Measurements from ENCODE around the gene NFYB.

Gene NFYB

GRCh38 chr12:104133866-104134265 is 4.1 kb downstream of the NFYB start:
- DNase-seq = no peak
- Histone ChIP-seq H3K36me3 (replicated peaks) (peaks cover 10% of the 10 kb centered on the region), H3K27me3 (replicated peaks) (no peaks in the 10 kb centered on the region), H3K4me3 (ENCODE audit: low read depth, low read length) (no peak overlapping the region), H3K27ac (no peak overlapping the region)
- no peak for TF ChIP-seq CTCF (IDR thresholded peaks at IDR 0.05; ENCODE audit: low read depth, low read length, missing control alignments)
- in situ Hi-C loops (cut with HindIII; ENCODE audit: low pct_ligation_motif_present, low sequenced_read_pairs) = no loop called here

DNA sequence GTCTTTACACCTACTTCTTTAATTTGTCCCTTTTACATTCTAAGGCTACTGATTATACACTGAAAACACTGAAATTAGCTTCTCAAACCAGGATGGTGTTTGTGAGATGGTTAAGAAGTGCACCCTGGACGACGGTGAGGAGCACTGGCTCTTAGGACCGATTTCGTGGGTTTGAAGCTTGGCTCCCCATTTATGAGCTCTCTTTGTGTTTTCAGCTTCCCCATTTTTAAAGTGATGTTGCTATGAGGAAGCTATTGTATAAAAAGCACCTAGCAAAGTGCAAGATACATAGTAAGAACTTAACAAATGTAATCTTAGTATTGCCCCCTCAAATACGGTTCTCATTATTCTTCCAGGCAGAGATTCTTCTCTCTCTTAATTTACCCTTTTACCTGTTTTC is 4.7 kb downstream of the NFYB start:
- Histone ChIP-seq H3K27ac (no peak overlapping the region), H3K27me3 (replicated peaks) (no peaks in the 10 kb centered on the region), H3K4me3 (ENCODE audit: low read depth, low read length) (no peak overlapping the region), H3K36me3 (replicated peaks) (peaks cover 11% of the 10 kb centered on the region)
- in situ Hi-C loops (cut with HindIII; ENCODE audit: low pct_ligation_motif_present, low sequenced_read_pairs) = no loop called here
- no peak for DNase-seq
- TF ChIP-seq CTCF (IDR thresholded peaks at IDR 0.05; ENCODE audit: low read depth, low read length, missing control alignments) = no peak

- TF ChIP-seq CTCF (IDR thresholded peaks at IDR 0.05; ENCODE audit: low read depth, low read length, missing control alignments) = no peak
- in situ Hi-C loops (cut with HindIII; ENCODE audit: low pct_ligation_motif_present, low sequenced_read_pairs) = no loop called here
- H3K4me3 ChIP-seq (ENCODE audit: low read depth, low read length) = no peak overlapping the region
- no peak for DNase-seq
- H3K36me3 ChIP-seq (replicated peaks) = peaks cover 12% of the 10 kb centered on the region
- H3K27ac ChIP-seq = no peak overlapping the region
- H3K27me3 ChIP-seq (replicated peaks) = no peaks in the 10 kb centered on the region
Observed at GRCh38 chr12:104132351-104132956, 5.6 kb downstream of the NFYB start.

DNA sequence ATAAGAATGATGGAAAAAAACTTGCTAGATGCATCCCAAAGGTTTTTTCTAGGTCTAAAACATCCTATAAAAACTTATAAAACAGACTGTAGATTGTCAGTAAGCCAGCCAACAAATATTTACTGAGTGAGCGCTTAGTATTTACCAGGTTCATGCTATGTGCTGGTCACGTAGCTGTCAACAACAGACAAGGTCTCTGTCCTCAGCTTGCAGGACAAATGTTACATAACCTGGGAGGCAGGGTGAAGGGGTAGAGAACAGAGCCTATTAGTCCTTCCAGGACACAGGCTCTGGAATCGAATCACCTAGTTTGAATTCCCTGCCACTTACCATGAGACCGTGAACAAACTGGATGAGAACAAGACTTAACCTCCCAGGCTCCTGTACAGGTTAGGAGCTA is 6.4 kb downstream of the NFYB start:
- in situ Hi-C loops (cut with HindIII; ENCODE audit: low pct_ligation_motif_present, low sequenced_read_pairs) = no loop called here

DNA sequence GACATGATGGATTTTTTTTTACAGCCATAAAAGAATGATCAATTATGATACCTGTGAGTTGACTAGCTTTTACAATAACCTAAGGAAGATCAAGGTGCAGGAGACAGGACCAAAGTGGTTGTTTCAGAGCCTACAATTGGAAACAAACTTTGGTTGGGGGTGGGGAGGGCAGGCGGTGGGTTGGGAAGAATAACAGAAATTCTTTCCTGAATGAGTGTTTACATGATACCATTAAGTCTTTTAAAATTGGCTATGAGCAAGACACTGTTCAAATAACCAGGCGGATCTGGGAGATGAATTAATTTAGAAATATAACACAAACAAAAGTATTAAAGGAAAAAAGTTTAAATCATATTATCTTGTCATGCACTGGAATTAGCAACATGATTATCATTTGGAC is 7.2 kb downstream of the NFYB start:
- Histone ChIP-seq H3K27me3 (replicated peaks) (no peaks in the 10 kb centered on the region), H3K27ac (no peak overlapping the region), H3K36me3 (replicated peaks) (peaks cover 16% of the 10 kb centered on the region), H3K4me3 (ENCODE audit: low read depth, low read length) (no peak overlapping the region)
- no peak for DNase-seq
- in situ Hi-C loops (cut with HindIII; ENCODE audit: low pct_ligation_motif_present, low sequenced_read_pairs) = no loop called here
- no peak for TF ChIP-seq CTCF (IDR thresholded peaks at IDR 0.05; ENCODE audit: low read depth, low read length, missing control alignments)

More for the DNA sequence above, 6.4 kb downstream of the NFYB start:
- no peak for DNase-seq
- peaks cover 12% of the 10 kb centered on the region for H3K36me3 ChIP-seq (replicated peaks)
- H3K27me3 ChIP-seq (replicated peaks) = no peaks in the 10 kb centered on the region
- TF ChIP-seq CTCF (IDR thresholded peaks at IDR 0.05; ENCODE audit: low read depth, low read length, missing control alignments) = no peak
- no peak overlapping the region for H3K27ac ChIP-seq
- no peak overlapping the region for H3K4me3 ChIP-seq (ENCODE audit: low read depth, low read length)

- no peak for DNase-seq
- in situ Hi-C loops (cut with HindIII; ENCODE audit: low pct_ligation_motif_present, low sequenced_read_pairs) = no loop called here
- TF ChIP-seq CTCF (IDR thresholded peaks at IDR 0.05; ENCODE audit: low read depth, low read length, missing control alignments) = no peak
- Histone ChIP-seq H3K27me3 (replicated peaks) (no peaks in the 10 kb centered on the region), H3K4me3 (ENCODE audit: low read depth, low read length) (no peak overlapping the region), H3K36me3 (replicated peaks) (peaks cover 20% of the 10 kb centered on the region), H3K27ac (no peak overlapping the region)
Observed at GRCh38 chr12:104126548-104126947, 11.5 kb downstream of the NFYB start.
